ENCODE data around the gene BAX. TPM values are rescaled to one million over a fixed set of nuclear protein-coding genes. Genes with fewer than 3 reads are reported as not detected.
A peak's percentile ranks its signal among the peaks of the same experiment; 100 is the strongest.

Gene BAX
- total RNA-seq, 1 donor from 2014 or later: 292 TPM

DNA sequence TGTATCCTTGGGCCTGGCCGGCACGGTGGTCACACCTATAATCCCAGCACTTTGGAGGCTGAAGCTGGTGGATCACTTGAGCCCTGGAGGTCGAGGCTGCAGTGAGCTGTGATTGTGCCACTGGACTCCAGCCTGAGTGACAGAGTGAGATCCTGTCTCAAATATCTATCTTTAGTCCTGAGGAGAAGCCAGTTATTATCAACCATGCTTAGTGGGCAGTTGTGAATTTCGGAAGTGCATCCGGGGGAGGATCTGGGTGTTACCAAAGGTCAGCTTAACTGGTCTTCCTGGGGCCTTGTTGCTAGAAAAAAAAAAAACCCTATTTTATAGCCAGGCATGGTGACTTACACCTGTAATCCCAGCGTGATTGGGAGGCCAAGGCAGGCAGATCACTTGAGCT, 11.6 kb upstream of the BAX start:
- intact Hi-C loops (cut with micrococcal nuclease): no loop called here

DNA sequence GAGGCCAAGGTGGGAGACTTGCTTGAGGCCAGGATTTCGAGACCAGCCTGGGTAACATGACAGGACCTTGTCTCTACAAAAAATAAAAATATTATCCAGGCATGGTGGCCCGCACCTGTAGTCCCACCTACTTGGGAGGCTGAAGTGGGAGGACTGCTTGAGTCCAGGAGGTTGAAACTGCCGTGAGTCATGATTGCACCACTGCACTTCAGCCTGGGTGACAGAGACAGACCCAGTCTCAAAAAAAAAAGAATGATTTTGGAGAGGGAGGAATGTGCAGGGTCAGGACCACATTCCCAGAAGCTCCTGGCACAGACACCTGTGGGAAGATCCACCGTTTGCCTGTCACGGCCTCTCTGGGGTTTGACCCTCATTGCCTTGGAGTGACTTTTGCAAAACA, 9.3 kb upstream of the BAX start:
- Mint-ChIP-seq H3K36me3 (ENCODE audit: low read depth) (no peaks in the 10 kb centered on the region), H3K4me1 (ENCODE audit: low read depth) (no peaks in the 10 kb centered on the region), H3K9me3 (peaks cover 10% of the 10 kb centered on the region), H3K27me3 (ENCODE audit: insufficient read depth) (no peaks in the 10 kb centered on the region), H3K27ac (no peak overlapping the region), H3K4me3 (no peak overlapping the region)
- DNase-seq (ENCODE audit: low spot score): no peak
- intact Hi-C loops (cut with micrococcal nuclease): no loop called here

More for the DNA sequence above, 11.6 kb upstream of the BAX start:
- DNase-seq (ENCODE audit: low spot score): no peak
- H3K9me3 Mint-ChIP-seq: peaks cover 7% of the 10 kb centered on the region
- H3K4me1 Mint-ChIP-seq (ENCODE audit: low read depth): no peaks in the 10 kb centered on the region
- peaks cover 2% of the 10 kb centered on the region for H3K27me3 Mint-ChIP-seq (ENCODE audit: insufficient read depth)
- H3K4me3 Mint-ChIP-seq: no peak overlapping the region
- no peaks in the 10 kb centered on the region for H3K36me3 Mint-ChIP-seq (ENCODE audit: low read depth)
- H3K27ac Mint-ChIP-seq: no peak overlapping the region

DNA sequence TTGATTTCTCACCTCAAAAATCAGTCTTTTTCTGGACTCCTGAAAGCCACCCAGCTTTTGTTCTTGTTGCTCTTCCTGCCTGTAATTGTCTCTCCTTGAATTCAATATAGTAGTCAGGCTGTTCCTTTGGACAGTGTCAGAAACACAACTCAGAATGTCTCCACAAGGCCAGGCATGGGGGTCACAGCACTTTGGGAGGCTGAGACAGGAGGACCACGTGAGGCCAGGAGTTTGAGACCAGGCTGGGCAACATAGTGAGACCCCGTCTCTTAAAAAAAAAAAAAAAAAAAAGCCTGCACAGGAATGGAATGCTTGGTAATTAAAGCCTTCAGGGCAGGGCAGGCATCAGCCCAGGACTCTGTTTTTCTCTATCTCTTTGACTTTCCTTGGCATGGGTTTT, 8.9 kb upstream of the BAX start:
- no peak overlapping the region for H3K27ac Mint-ChIP-seq

DNA sequence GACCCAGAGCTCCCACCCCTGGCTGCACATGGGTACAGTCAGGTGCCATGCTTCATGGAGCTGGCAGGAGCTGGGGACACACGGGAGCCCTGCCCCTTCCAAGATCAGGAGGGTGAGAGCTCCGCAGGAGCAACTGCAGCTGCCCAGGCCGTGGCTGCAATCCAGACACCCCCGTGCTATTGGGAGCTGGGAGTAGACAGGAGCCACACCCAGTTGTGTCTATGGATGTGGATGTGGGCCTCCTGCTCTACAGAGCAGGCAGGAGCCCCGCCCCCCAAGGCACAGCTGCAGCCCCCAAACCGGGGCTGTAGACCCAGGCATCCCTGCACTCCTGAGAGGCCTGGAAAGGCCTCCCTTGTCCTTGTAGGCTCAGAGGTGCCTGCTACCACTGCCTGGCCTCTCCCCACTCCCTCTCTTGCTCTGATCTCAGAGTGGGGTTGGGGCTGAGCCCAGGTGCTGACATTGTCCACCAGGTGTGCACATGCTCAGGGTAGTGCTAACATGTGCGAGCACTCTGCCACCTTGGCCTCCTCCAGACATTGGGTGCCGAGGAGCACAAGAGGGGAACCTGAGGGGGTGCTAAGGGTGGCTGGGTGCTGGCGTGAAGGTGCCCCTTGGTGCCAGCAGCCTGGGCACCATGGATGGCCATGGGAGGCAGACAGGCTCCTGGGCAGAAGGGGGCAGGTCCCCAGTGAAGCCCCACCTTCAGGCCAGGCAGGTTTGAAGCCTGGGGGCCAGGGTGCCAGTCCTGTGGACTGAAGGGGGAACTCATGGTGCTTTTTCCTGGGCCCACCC, 8.0 kb upstream of the BAX start:
- H3K4me1 Mint-ChIP-seq (ENCODE audit: low read depth): no peaks in the 10 kb centered on the region
- intact Hi-C loops (cut with micrococcal nuclease): no loop called here
- DNase-seq (ENCODE audit: low spot score): no peak
- H3K9me3 Mint-ChIP-seq: peaks cover 3% of the 10 kb centered on the region
- no peak overlapping the region for H3K4me3 Mint-ChIP-seq
- no peaks in the 10 kb centered on the region for H3K27me3 Mint-ChIP-seq (ENCODE audit: insufficient read depth)
- no peaks in the 10 kb centered on the region for H3K36me3 Mint-ChIP-seq (ENCODE audit: low read depth)
- no peak overlapping the region for H3K27ac Mint-ChIP-seq

More for the DNA sequence above, 8.9 kb upstream of the BAX start:
- Mint-ChIP-seq H3K27me3 (ENCODE audit: insufficient read depth) (no peaks in the 10 kb centered on the region), H3K9me3 (peaks cover 10% of the 10 kb centered on the region), H3K4me1 (ENCODE audit: low read depth) (no peaks in the 10 kb centered on the region), H3K36me3 (ENCODE audit: low read depth) (no peaks in the 10 kb centered on the region), H3K4me3 (no peak overlapping the region)
- no peak for DNase-seq (ENCODE audit: low spot score)
- intact Hi-C loops (cut with micrococcal nuclease): no loop called here

DNA sequence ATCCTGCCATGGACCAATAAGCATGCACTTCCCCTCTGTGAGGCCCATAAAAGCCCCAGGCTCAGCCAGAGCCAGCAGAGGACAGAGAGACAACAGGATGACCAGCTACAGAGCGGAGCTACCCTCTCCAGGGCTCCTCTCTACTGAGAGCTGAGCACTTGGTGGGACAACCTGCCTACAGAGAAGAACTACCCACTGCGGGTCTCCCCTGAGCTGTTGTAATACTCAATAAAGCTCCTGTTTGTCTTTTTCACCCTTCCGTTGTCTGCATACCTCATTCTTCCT, 7.5 kb upstream of the BAX start:
- no peak for DNase-seq (ENCODE audit: low spot score)
- peaks cover 3% of the 10 kb centered on the region for H3K9me3 Mint-ChIP-seq
- H3K27ac Mint-ChIP-seq: no peak overlapping the region
- intact Hi-C loops (cut with micrococcal nuclease): no loop called here
- no peak overlapping the region for H3K4me3 Mint-ChIP-seq
- no peaks in the 10 kb centered on the region for H3K4me1 Mint-ChIP-seq (ENCODE audit: low read depth)
- H3K36me3 Mint-ChIP-seq (ENCODE audit: low read depth): no peaks in the 10 kb centered on the region
- H3K27me3 Mint-ChIP-seq (ENCODE audit: insufficient read depth): no peaks in the 10 kb centered on the region

DNA sequence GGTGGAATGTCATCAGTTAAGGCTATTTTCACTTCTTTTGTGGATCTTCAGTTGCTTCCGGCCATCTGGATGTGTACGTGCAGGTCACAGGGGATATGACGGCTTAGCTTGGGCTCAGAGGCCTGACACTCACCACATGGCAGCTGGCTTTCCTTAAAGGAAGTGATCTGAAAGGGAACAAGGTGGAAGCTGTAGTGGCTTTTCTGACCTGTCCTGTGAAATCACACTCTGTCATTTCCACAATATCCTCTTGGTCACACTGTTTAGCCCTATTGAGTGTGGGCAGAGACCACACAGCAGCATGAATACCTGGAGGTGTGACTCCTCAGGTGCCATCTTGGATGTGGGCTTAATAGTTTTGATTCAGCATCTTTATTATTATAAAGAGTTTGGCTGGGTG, 4.5 kb upstream of the BAX start:
- no peak for DNase-seq (ENCODE audit: low spot score)
- Mint-ChIP-seq H3K4me3 (no peak overlapping the region), H3K27me3 (ENCODE audit: insufficient read depth) (no peaks in the 10 kb centered on the region), H3K9me3 (peaks cover 3% of the 10 kb centered on the region), H3K4me1 (ENCODE audit: low read depth) (peaks cover 6% of the 10 kb centered on the region), H3K36me3 (ENCODE audit: low read depth) (peaks cover 3% of the 10 kb centered on the region), H3K27ac (no peak overlapping the region)
- intact Hi-C loops (cut with micrococcal nuclease): loop anchor here (10.0 kb wide), 1 partner anchor 435 kb away; the partner anchor contains the start of gene LMTK3

DNA sequence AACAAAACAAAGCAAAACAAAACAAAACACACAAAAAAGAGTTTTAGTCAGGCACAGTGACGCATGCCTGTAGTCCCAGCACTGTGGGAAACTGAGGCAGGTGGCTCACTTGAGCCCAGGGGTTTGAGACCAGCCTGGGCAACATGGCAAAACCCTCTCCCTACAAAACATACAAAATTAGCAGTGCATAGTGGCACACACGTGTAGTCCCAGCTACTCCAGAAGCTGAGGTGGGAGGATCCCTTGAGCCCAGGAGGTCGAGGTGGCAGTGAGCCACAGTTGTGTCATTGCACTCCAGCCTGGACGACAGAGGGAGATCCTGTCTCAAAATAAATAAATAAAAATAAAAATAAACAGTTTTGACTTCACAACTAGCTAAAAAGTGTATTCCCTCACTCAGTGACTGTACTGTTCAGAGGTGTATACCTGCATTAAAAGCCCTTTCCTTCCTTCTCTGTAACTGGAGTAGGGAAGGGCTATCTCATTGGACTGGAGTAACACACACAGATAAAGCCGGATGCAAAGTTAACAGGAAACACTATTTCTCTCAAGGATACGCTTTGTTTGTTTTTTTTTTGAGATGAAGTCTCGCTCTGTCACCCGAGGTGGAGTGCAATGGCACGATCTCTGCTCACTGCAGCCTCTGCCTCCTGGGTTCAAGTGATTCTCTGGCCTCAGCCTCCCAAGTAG, 3.7 kb upstream of the BAX start:
- no peak overlapping the region for H3K4me3 Mint-ChIP-seq
- peaks cover 3% of the 10 kb centered on the region for H3K9me3 Mint-ChIP-seq
- DNase-seq (ENCODE audit: low spot score): no peak
- peaks cover 9% of the 10 kb centered on the region for H3K36me3 Mint-ChIP-seq (ENCODE audit: low read depth)
- peaks cover 9% of the 10 kb centered on the region for H3K4me1 Mint-ChIP-seq (ENCODE audit: low read depth)
- no peak overlapping the region for H3K27ac Mint-ChIP-seq
- no peaks in the 10 kb centered on the region for H3K27me3 Mint-ChIP-seq (ENCODE audit: insufficient read depth)
- intact Hi-C loops (cut with micrococcal nuclease): loop anchor here (10.0 kb wide), 1 partner anchor 436 kb away; the partner anchor contains the start of gene LMTK3

DNA sequence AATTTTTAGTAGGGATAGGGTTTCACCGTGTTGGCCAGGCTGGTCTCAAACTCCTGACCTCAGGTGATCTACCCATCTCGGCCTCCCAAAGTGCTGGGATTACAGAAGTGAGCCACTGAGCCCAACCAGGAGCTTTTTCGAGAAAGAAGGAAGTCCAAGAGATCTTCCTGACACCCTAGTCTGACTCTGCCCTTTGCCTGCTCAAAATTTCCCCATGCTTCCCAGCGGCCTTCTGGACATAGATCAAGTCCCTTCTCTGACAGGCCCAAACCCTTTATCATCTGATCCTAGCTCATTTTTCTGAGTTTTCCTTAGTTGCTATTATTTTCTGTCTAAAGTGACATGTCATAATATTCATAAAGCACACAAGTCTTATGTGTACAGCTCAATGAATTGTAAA, 1.5 kb upstream of the BAX start:
- H3K36me3 Mint-ChIP-seq (ENCODE audit: low read depth): peaks cover 28% of the 10 kb centered on the region
- H3K4me1 Mint-ChIP-seq (ENCODE audit: low read depth): peaks cover 26% of the 10 kb centered on the region
- H3K27ac Mint-ChIP-seq: no peak overlapping the region
- no peaks in the 10 kb centered on the region for H3K27me3 Mint-ChIP-seq (ENCODE audit: insufficient read depth)
- DNase-seq (ENCODE audit: low spot score): no peak
- H3K9me3 Mint-ChIP-seq: peaks cover 2% of the 10 kb centered on the region
- intact Hi-C loops (cut with micrococcal nuclease): loop anchor here (10.0 kb wide), 1 partner anchor 438 kb away; the partner anchor contains the start of gene LMTK3
- H3K4me3 Mint-ChIP-seq: no peak overlapping the region

DNA sequence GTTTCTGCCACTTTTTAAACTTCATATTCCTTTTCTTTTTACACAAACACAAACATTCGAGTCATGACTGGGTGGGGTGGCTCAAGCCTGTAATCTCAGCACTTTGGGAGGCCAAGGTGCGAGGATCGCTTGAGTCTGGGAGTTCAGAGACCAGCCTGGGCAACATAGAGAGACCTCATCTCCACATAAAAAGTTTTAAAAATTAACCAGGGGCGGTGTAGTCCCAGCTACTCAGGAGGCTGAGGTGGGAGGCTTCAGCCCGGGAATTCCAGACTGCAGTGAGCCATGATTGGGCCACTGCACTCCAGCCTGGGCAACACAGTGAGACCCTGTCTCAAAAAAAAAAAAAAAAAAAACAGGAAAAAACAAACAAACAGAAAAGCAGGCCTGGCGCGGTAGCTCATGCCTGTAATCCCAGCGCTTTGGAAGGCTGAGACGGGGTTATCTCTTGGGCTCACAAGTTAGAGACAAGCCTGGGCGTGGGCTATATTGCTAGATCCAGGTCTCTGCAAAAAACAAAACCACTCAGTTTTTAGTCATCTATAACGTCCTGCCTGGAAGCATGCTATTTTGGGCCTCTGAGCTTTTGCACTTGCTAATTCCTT, 583 bp upstream of the BAX start:
- peaks cover 26% of the 10 kb centered on the region for H3K4me1 Mint-ChIP-seq (ENCODE audit: low read depth)
- peak overlapping the region; percentile 95 for H3K4me3 Mint-ChIP-seq
- H3K27me3 Mint-ChIP-seq (ENCODE audit: insufficient read depth): no peaks in the 10 kb centered on the region
- no peaks in the 10 kb centered on the region for H3K9me3 Mint-ChIP-seq
- DNase-seq (ENCODE audit: low spot score): no peak
- H3K27ac Mint-ChIP-seq: peak overlapping the region; percentile 95
- intact Hi-C loops (cut with micrococcal nuclease): loop anchor here (1.0 to 10.0 kb wide), 4 partner anchors 11 to 439 kb away; partner anchors contain the start of genes FTL, GYS1, LMTK3 and NUCB1
- peaks cover 30% of the 10 kb centered on the region for H3K36me3 Mint-ChIP-seq (ENCODE audit: low read depth)

DNA sequence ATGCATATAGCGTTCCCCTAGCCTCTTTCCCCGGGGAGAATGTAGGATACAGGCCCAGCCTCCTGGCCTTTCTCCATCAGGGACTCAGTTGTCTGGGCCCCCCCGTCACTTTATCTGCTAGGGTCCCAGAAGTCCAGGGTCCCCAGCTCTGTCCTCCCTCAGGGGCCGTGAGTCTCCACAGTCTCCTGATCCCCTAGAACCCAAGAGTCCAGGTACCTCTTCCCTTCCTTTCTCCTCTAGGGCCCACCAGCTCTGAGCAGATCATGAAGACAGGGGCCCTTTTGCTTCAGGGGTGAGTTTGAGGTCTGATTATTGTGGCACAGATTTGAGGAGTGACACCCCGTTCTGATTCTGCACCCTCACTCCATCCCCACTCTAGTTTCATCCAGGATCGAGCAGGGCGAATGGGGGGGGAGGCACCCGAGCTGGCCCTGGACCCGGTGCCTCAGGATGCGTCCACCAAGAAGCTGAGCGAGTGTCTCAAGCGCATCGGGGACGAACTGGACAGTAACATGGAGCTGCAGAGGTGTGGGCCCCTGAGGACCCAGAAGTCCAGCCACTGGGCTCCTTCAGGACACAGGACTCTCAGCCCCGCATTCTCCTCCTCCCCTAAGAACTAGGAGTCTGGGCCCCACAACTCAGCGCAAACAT, 758 bp downstream of the BAX start:
- H3K27ac Mint-ChIP-seq: peak overlapping the region; percentile 85
- intact Hi-C loops (cut with micrococcal nuclease): loop anchor here (10.0 kb wide), 1 partner anchor 441 kb away; the partner anchor contains the start of gene LMTK3
- peaks cover 30% of the 10 kb centered on the region for H3K36me3 Mint-ChIP-seq (ENCODE audit: low read depth)
- no peak for DNase-seq (ENCODE audit: low spot score)
- H3K4me1 Mint-ChIP-seq (ENCODE audit: low read depth): peaks cover 26% of the 10 kb centered on the region
- H3K27me3 Mint-ChIP-seq (ENCODE audit: insufficient read depth): no peaks in the 10 kb centered on the region
- H3K9me3 Mint-ChIP-seq: no peaks in the 10 kb centered on the region
- peak overlapping the region; percentile 91 for H3K4me3 Mint-ChIP-seq

DNA sequence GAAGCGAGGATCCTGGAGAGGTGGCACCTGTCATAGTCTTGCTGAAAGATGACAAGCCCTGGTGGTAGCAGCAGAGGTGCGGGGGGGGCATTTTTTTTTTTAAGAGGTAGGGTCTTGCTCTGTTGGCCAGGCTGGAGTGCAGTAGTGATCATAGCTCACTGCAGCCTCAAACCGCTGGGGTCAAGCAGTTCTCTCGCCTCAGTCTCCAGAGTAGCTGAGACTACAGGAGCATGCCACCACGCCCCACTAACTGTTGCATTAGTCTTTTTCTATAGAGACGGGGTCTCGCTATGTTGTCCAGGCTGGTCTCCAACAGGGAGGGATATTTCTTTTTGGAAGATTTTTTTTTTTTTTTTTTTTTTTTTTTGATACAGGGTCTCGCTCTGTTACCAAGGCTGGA, 3.3 kb downstream of the BAX start:
- Mint-ChIP-seq H3K4me3 (peak overlapping the region; percentile 42), H3K4me1 (ENCODE audit: low read depth) (peaks cover 44% of the 10 kb centered on the region)
- intact Hi-C loops (cut with micrococcal nuclease): loop anchor here (10.0 kb wide), 1 partner anchor 443 kb away; the partner anchor contains the start of gene LMTK3

DNA sequence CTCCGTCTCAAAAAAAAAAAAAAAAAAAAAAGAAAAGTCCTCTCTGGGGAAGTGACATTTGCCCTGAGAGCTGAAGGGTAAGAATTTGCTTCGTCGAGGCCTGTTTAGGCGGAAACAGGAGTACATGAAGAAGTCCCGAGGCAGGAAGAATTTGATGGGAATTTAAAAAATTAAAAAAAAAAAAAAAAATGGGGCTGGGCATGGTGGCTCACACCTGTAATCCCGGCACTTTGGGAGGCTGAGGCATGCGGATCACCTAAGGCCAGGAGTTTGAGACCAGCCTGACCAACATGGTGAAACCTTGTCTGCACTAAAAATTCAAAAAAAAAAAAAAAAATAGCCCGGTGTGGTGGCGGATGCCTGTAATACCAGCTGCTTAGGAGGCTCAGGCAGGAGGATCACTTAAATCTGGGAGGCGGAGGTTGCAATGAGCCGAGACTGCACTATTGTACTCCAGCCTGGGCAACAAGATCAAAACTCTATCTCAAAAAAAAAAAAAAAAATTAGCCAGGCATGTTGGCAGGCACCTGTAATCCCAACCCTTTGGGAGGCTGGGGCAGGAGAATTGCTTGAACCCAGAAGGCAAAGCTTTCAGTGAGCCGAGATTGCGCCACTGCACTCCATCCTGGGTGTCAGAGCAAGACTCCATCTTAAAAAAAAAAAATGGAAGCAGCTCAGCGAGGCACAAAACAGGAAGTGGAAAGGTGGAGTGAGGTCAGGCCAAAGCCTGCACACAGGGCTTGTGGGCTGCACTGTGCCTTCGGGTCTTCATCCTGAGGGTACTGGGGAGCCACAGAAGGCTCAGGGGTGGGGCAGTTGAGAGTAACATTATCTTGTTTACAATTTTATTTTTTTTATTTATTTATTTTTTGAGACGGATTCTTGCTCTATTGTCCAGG, 4.9 kb downstream of the BAX start:
- H3K36me3 Mint-ChIP-seq (ENCODE audit: low read depth): peaks cover 33% of the 10 kb centered on the region
- no peak for DNase-seq (ENCODE audit: low spot score)
- no peaks in the 10 kb centered on the region for H3K27me3 Mint-ChIP-seq (ENCODE audit: insufficient read depth)
- no peaks in the 10 kb centered on the region for H3K9me3 Mint-ChIP-seq
- H3K4me3 Mint-ChIP-seq: no peak overlapping the region
- H3K27ac Mint-ChIP-seq: peak overlapping the region; percentile 48
- intact Hi-C loops (cut with micrococcal nuclease): loop anchor here (10.0 kb wide), 2 partner anchors 235 to 445 kb away; partner anchors contain the start of gene LMTK3
- H3K4me1 Mint-ChIP-seq (ENCODE audit: low read depth): peaks cover 55% of the 10 kb centered on the region

More for the DNA sequence above, 3.3 kb downstream of the BAX start:
- Mint-ChIP-seq H3K27ac (no peak overlapping the region), H3K27me3 (ENCODE audit: insufficient read depth) (no peaks in the 10 kb centered on the region), H3K36me3 (ENCODE audit: low read depth) (peaks cover 36% of the 10 kb centered on the region), H3K9me3 (no peaks in the 10 kb centered on the region)
- no peak for DNase-seq (ENCODE audit: low spot score)
